ENCODE measurements around the gene FANCG.

Gene FANCG

GRCh38 chr9:35051069-35051967 is 28.4 kb downstream of the FANCG start:
- H3K4me3 Mint-ChIP-seq: no peak overlapping the region
- no peaks in the 10 kb centered on the region for H3K27me3 Mint-ChIP-seq (ENCODE audit: low read depth, poor library complexity)
- H3K36me3 Mint-ChIP-seq (ENCODE audit: low read depth): peaks cover 86% of the 10 kb centered on the region
- peak; percentile 63 for TF ChIP-seq CTCF (IDR thresholded peaks at IDR 0.05)
- peak; percentile 59 for DNase-seq
- H3K27ac Mint-ChIP-seq: peak overlapping the region; percentile 0
- H3K4me1 Mint-ChIP-seq: no peaks in the 10 kb centered on the region
- H3K9me3 Mint-ChIP-seq: peaks cover 4% of the 10 kb centered on the region

- H3K9me3 Mint-ChIP-seq: no peaks in the 10 kb centered on the region
- H3K36me3 Mint-ChIP-seq (ENCODE audit: low read depth): peaks cover 68% of the 10 kb centered on the region
- H3K4me1 Mint-ChIP-seq: no peaks in the 10 kb centered on the region
- no peaks in the 10 kb centered on the region for H3K27me3 Mint-ChIP-seq (ENCODE audit: low read depth, poor library complexity)
- H3K4me3 Mint-ChIP-seq: no peak overlapping the region
- H3K27ac Mint-ChIP-seq: no peak overlapping the region
- no peak for TF ChIP-seq CTCF (IDR thresholded peaks at IDR 0.05)
- no peak for DNase-seq
Measured at GRCh38 chr9:35048511-35048910, 31.2 kb downstream of the FANCG start.

- DNase-seq: no peak
- Mint-ChIP-seq H3K9me3 (no peaks in the 10 kb centered on the region), H3K4me3 (no peak overlapping the region), H3K4me1 (no peaks in the 10 kb centered on the region), H3K27me3 (ENCODE audit: low read depth, poor library complexity) (no peaks in the 10 kb centered on the region), H3K27ac (no peak overlapping the region), H3K36me3 (ENCODE audit: low read depth) (peaks cover 57% of the 10 kb centered on the region)
- no peak for TF ChIP-seq CTCF (IDR thresholded peaks at IDR 0.05)
Measured at GRCh38 chr9:35044071-35044470, 35.7 kb downstream of the FANCG start.

- DNase-seq: no peak
- no peak for TF ChIP-seq CTCF (IDR thresholded peaks at IDR 0.05)
- no peak overlapping the region for H3K27ac Mint-ChIP-seq
- no peaks in the 10 kb centered on the region for H3K9me3 Mint-ChIP-seq
- H3K36me3 Mint-ChIP-seq (ENCODE audit: low read depth): peaks cover 46% of the 10 kb centered on the region
- H3K27me3 Mint-ChIP-seq (ENCODE audit: low read depth, poor library complexity): no peaks in the 10 kb centered on the region
- H3K4me1 Mint-ChIP-seq: no peaks in the 10 kb centered on the region
- no peak overlapping the region for H3K4me3 Mint-ChIP-seq
Measured at GRCh38 chr9:35042891-35043545, 36.7 kb downstream of the FANCG start.

GRCh38 chr9:35042081-35042604 is 37.6 kb downstream of the FANCG start:
- no peaks in the 10 kb centered on the region for H3K27me3 Mint-ChIP-seq (ENCODE audit: low read depth, poor library complexity)
- peaks cover 42% of the 10 kb centered on the region for H3K36me3 Mint-ChIP-seq (ENCODE audit: low read depth)
- H3K27ac Mint-ChIP-seq: peak overlapping the region; percentile 31
- no peak overlapping the region for H3K4me3 Mint-ChIP-seq
- TF ChIP-seq CTCF (IDR thresholded peaks at IDR 0.05): no peak
- H3K4me1 Mint-ChIP-seq: no peaks in the 10 kb centered on the region
- DNase-seq: no peak
- no peaks in the 10 kb centered on the region for H3K9me3 Mint-ChIP-seq

Measured in nephron progenitor cell (in vitro differentiated cells).